GM10248 (cell line): ENCODE data around the gene SLC12A4.

Source experiments
- CTCF ChIA-PET: fragments of 300-600 bp; sonication (Branson Sonifier 250); formaldehyde crosslinking; extraction: SDS; loops from one replicate; lab custom pipeline; 2021; ENCODE audit warnings: antibody characterized with exemption; lab: Yijun Ruan, JAX
- POLR2A ChIA-PET: fragments of 350-650 bp; sonication (Branson Sonifier 250); formaldehyde crosslinking; extraction: SDS; loops from one replicate; lab custom pipeline; 2020; ENCODE audit warnings: antibody characterized with exemption; lab: Yijun Ruan, JAX
- DNase-seq: peaks from one replicate; pipeline ENCODE4 v3.0.0; 2012; ENCODE audit errors: extremely low spot score
- TF ChIP-seq, protein P1 (sequence below): IDR thresholded peaks from 2 replicates; pipeline ENCODE4 v1.5.1; 2012; ENCODE audit warnings: mild to moderate bottlenecking, low read depth; ENCODE audit errors: extremely low read depth, missing control alignments, control extremely low read depth

Gene SLC12A4

DNA sequence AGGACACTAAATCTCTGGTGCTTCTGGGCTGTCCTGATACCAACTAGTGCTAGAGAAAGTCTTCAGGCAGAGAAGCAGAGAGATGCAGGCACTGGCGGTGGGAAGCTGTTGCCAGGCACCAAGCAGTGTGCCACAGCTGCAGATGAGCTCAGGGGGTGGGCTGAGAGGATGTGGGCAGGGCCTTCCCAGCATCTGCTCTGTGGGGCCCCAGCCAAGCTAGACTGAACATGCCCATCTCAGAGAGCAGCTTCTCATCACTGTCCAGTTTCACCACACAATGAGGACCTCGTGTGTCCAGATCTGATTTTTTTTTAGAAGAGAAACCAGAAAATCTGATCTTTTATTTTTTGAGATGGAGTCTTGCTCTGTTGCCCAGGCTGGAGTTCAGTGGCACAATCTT lies 58.3 kb downstream of the SLC12A4 start:
- TF ChIP-seq, protein P1, sequence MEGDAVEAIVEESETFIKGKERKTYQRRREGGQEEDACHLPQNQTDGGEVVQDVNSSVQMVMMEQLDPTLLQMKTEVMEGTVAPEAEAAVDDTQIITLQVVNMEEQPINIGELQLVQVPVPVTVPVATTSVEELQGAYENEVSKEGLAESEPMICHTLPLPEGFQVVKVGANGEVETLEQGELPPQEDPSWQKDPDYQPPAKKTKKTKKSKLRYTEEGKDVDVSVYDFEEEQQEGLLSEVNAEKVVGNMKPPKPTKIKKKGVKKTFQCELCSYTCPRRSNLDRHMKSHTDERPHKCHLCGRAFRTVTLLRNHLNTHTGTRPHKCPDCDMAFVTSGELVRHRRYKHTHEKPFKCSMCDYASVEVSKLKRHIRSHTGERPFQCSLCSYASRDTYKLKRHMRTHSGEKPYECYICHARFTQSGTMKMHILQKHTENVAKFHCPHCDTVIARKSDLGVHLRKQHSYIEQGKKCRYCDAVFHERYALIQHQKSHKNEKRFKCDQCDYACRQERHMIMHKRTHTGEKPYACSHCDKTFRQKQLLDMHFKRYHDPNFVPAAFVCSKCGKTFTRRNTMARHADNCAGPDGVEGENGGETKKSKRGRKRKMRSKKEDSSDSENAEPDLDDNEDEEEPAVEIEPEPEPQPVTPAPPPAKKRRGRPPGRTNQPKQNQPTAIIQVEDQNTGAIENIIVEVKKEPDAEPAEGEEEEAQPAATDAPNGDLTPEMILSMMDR, result no peak
- no peak for DNase-seq
- ChIA-PET CTCF (interaction anchor here (0.9 to 2.0 kb wide), 10 partner anchors 16 to 242 kb away, joined by 3 to 13 read pairs (median 4); partner anchors contain the start of gene NRN1L), POLR2A (interaction anchor here (0.6 kb wide), 1 partner anchor 20 kb away, joined by 3 read pairs; no protein-coding TSS in a partner anchor)

DNA sequence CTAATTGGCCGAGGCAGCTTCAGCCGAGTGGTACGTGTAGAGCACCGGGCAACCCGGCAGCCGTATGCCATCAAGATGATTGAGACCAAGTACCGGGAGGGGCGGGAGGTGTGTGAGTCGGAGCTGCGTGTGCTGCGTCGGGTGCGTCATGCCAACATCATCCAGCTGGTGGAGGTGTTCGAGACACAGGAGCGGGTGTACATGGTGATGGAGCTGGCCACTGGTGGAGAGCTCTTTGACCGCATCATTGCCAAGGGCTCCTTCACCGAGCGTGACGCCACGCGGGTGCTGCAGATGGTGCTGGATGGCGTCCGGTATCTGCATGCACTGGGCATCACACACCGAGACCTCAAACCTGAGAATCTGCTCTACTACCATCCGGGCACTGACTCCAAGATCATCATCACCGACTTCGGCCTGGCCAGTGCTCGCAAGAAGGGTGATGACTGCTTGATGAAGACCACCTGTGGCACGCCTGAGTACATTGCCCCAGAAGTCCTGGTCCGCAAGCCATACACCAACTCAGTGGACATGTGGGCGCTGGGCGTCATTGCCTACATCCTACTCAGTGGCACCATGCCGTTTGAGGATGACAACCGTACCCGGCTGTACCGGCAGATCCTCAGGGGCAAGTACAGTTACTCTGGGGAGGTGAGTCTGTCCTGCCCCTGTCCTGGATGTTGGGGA lies 59.2 kb downstream of the SLC12A4 start:
- DNase-seq, result no peak
- TF ChIP-seq, protein P1, result no peak
- POLR2A ChIA-PET, result no interaction called here
- CTCF ChIA-PET, result interaction anchor here (0.8 to 2.3 kb wide), 5 partner anchors 19 to 237 kb away, joined by 3 to 10 read pairs (median 3); no protein-coding TSS in a partner anchor

DNA sequence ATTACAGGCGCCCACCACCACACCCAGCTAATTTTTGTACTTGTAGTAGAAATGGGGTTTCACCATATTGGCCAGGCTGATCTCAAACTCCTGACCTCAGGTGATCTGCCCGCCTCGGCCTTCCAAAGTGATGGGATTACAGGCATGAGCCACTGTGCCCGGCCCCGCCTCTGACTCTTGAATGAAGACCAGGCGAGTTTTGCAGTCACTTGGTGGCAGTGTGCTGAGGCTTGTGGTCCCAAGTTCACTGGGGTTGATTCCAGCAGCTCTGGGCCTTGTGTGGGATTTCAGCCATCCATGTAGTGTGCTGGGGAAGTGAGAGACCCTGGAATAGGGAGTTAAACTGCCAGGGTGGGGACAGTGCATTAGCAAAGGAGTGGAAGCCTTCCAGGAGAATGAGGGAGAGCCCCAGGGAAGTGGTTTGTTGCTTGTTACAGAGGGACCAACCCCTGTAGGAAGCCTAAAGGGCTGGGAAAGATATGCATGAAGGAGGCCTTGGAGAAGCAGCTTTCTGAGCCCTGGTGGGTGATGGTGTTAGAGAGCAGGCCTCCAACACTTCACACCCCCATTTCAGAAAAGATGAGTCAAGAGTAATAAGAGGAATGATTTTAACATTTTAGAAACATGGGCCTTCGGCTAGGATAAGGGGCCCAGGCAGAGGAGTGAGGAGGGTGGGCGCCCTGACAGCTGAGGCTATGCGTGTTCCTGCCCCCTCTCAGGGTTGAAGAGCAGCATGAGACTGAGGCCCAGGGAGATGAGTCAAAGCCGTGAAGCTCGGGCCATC lies 60.8 kb downstream of the SLC12A4 start:
- TF ChIP-seq, protein P1, result no peak
- CTCF ChIA-PET, result interaction anchor here (2.0 to 2.3 kb wide), 2 partner anchors 12 to 24 kb away, joined by 5 to 10 read pairs; no protein-coding TSS in a partner anchor
- POLR2A ChIA-PET, result no interaction called here

DNA sequence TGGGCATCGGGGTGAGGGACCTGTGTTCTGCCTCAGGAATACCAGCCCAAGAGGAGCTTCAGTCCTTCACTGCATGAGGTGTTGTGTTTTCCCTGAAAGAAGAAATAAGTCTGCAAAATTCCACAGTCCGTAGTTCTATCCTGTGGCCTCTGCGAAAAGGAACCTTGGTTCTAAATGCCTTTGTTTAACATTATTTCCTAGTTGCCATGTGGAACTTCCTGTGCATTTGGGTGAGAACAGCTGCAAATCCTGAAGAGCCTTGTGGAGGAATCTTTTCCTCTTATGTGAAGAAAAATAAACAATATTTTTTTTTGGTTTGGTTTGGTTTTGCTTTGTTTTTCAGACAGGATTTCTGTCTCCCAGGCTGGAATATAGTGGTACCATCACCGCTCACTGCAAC lies 65.6 kb downstream of the SLC12A4 start:
- CTCF ChIA-PET, result interaction anchor here (1.6 kb wide), 1 partner anchor 42 kb away, joined by 3 read pairs; no protein-coding TSS in a partner anchor
- TF ChIP-seq, protein P1, result no peak
- no peak for DNase-seq

More for the DNA sequence above, 60.8 kb downstream of the SLC12A4 start:
- DNase-seq, result no peak

DNA sequence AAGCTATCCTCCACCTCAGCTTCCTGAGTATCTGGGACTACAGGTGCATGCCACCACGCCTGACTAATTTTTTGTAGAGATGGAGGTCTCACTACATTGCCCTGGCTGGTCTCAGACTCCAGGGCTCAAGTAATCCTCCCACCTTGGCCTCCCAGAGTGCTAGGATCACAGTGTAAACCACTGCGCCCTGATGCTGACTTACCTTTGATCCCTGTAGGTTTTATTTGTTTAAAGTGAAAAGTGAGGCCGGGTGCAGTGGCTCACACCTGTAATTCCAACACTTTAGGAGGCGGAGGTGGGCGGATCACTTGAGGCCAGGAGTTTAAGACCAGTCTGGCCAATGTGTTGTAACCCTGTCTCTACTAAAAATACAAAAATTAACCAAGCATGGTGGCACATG lies 66.7 kb downstream of the SLC12A4 start:
- DNase-seq, result no peak
- TF ChIP-seq, protein P1, result no peak
- POLR2A ChIA-PET, result interaction anchor here (0.7 kb wide), 1 partner anchor 335 kb away, joined by 3 read pairs; no protein-coding TSS in a partner anchor
- CTCF ChIA-PET, result interaction anchor here (3.5 kb wide), 1 partner anchor 18 kb away, joined by 17 read pairs; the partner anchor contains the start of gene NRN1L

More for the DNA sequence above, 65.6 kb downstream of the SLC12A4 start:
- POLR2A ChIA-PET, result no interaction called here

DNA sequence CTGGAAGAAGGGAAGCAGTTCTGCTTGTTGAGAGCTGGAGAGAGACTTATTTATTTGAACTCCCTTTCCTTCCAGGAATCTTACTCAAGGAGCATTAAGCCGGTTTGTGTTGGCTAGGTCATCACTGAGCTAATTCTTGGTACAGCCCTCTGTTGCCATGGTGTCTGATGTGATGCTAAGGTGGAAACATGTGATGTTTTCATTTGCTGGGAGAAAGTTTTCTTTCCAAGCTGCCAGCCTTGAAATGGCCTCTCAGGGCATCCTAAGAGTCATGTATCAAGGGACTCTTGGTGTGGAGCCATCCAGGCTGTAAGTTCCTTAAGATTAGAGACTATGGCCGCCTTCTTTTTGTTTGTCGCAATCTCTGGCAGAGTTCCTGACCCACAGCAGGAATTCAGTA lies 71.2 kb downstream of the SLC12A4 start:
- ChIA-PET CTCF (interaction anchor here (0.8 to 2.4 kb wide), 11 partner anchors 11 to 376 kb away, joined by 3 to 13 read pairs (median 4); partner anchors contain the start of genes CTRL and NRN1L), POLR2A (no interaction called here)
- DNase-seq, result no peak
- TF ChIP-seq, protein P1, result no peak
